GM08714 (cell line): ENCODE data around the gene ISOC1.

ENCODE experiments used
- H3K4me3 ChIP-seq: fragments of 200-500 bp; sonication (Bioruptor generic); 2 replicates; pipeline ENCODE4 v1.5.1; 2014; ENCODE audit warnings: mild to moderate bottlenecking, low read length, inconsistent platforms
- ZNF274 ChIP-seq: IDR thresholded peaks from 2 replicates; pipeline ENCODE4 v1.6.1; 2012; ENCODE audit warnings: mild to moderate bottlenecking, low read depth, low read length

The ISOC1 gene

GRCh38 chr5:129077433-129078075 is 17.0 kb upstream of the ISOC1 start:
- no peak overlapping the region for H3K4me3 ChIP-seq
- TF ChIP-seq ZNF274 = no peak

- no peak overlapping the region for H3K4me3 ChIP-seq
- no peak for TF ChIP-seq ZNF274
Observed at GRCh38 chr5:129078247-129078646, 16.3 kb upstream of the ISOC1 start.

DNA sequence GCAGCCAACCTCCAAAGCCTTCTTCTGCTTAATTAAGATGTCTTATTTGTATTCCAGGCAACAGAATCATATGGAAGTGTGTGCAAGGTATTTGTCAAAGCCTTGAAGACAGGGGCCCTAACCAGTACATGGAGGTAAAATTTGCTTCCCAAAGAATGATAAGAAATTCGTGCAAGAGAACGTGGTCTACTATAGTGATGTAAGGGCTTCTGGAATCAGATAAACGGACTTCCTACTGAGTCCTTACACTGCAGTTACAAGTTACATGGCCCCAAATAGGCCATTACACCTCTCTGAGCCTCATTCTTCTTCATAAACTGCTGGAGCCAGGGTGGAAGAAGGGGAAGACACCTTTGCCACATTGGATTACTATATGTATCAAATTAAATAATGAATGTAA is 15.9 kb upstream of the ISOC1 start:
- no peak overlapping the region for H3K4me3 ChIP-seq
- no peak for TF ChIP-seq ZNF274

- H3K4me3 ChIP-seq = no peak overlapping the region
Observed at GRCh38 chr5:129079496-129079895, 15.1 kb upstream of the ISOC1 start.

GRCh38 chr5:129080766-129081165 is 13.8 kb upstream of the ISOC1 start:
- H3K4me3 ChIP-seq = no peak overlapping the region
- no peak for TF ChIP-seq ZNF274

More at GRCh38 chr5:129079496-129079895, 15.1 kb upstream of the ISOC1 start:
- TF ChIP-seq ZNF274 = no peak

GRCh38 chr5:129082225-129083136 is 12.1 kb upstream of the ISOC1 start:
- no peak for TF ChIP-seq ZNF274
- no peak overlapping the region for H3K4me3 ChIP-seq

DNA sequence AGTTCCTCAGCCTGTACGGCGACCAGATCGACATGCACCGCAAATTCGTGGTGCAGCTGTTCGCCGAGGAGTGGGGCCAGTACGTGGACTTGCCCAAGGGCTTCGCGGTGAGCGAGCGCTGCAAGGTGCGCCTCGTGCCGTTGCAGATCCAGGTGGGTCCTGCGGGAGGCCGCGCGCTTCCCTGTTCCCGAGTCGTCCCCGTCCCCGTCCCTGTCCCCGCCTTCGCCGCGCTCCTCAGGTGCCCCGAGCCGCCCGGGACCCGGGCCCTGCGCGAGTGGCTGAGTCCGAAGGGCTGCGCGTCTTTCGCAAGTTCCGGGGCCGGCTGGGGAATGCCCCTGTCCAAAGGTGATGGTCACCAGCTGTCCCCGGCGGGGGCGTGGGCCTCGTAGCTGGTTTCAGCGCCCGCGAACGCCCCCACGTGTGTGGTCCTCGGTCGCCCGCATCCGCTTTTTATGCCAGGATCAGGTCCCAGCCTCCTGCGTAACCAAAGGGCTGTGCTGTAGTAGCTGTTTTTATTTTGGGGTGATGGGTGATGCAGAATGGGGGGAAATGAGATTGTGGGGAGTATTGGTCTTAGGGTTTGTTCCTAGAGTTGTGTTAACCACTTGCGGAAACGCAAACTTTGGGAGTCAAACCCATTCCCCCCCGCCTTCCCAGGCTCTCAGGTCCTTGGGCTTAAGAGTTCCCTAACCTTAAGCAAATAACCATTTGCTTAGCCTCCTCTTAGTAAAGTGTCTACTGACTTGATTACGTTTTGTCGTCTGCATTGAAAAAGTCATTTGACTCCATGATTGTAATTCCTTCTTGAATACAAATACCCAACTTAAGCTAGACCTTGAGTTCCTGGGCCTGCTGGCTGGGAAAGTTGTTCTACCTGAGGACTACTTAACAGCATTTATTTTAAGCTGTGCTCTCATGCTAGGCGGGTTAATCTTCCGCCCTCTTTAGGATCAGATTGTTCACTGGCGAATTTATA is 663 bp downstream of the ISOC1 start:
- TF ChIP-seq ZNF274 = no peak
- peak overlapping the region; percentile 75 for H3K4me3 ChIP-seq

DNA sequence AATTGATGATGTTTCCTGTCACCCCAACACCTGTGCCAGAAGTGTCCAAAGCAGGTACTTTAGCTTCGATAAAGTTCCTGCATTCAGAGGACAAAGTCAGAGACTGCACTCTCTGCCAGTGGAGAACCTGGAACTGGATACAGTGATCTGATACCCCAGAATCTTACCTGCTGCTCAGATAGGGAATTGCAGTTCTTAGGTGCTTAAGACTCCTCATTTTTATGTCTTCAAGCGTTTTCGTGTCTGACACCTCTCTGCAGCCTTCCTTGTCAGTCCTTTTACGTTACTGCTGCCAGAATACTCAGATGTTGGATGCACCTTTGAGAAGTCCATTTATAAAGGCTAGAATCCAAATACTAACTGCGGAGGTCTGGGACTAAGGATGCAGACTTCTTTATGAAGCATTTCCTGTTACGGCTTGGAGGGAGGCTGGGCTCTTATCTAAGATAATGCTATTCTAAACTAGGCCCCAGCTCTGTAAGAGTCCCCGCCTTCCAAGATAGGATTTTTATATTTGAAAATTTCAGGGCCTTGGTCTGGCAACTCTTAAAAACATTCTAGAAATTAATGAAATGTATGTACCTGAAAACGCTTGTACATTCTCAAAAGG is 1.9 kb downstream of the ISOC1 start:
- no peak for TF ChIP-seq ZNF274
- no peak overlapping the region for H3K4me3 ChIP-seq

DNA sequence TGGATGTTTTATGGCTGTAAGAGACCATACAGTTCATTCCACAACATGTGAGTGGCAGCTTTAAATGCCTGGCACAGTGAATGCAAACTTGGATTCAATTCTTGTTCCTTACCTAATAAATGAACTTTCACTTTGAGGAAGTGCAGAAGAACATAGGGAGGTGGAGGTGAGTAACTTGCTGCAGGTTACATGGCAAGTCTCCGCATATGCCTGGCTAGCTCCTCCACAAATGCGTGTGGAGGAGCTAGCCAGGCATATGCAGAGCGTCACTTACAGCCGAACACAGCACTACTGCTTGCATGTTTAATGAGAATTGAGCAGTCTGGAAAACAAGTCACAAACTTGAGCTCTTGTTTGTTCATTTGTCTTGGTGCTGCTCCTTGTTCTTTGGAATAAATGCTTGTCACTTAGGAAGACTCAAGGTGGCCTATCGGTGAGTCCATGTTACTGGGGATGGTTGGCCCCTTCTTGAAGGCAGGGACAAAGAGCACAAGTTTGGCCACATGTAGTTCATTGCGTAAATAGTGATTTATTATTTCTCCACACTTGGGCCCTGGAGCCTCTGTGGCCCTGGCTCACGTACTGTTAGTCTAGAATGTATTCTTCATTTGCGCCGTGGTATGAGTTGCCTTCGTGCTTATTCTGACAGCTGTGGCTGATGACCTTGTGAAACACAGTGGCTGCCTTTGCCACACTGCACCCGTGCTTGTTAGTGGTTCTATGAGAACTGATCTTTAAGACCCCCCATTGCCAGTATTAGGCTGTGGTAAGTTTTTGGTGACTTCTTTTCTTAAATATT is 3.1 kb downstream of the ISOC1 start:
- TF ChIP-seq ZNF274 = no peak
- no peak overlapping the region for H3K4me3 ChIP-seq

GRCh38 chr5:129098488-129099183 is 4.1 kb downstream of the ISOC1 start:
- H3K4me3 ChIP-seq = no peak overlapping the region

GRCh38 chr5:129099184-129099569 is 4.6 kb downstream of the ISOC1 start:
- no peak overlapping the region for H3K4me3 ChIP-seq
- TF ChIP-seq ZNF274 = no peak

More at GRCh38 chr5:129098488-129099183, 4.1 kb downstream of the ISOC1 start:
- no peak for TF ChIP-seq ZNF274

DNA sequence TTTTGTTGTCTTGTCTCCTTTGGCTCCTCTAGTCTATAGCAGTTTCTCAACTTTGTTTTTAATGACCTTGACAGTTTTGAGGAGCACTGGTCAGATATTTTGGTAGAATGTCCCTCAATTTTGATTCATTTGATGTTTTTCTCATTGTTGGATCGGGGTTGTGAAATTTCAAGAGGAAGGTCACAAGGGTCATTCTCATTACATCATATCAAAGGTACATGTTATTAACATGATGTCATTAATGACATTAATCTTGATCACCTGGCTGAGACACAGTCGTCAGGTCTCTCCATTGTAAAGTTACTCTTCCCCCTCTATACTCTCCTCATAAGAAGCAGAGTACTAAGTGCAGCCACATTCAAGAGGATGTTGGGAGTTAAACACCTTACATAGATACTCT is 7.2 kb downstream of the ISOC1 start:
- no peak overlapping the region for H3K4me3 ChIP-seq
- no peak for TF ChIP-seq ZNF274
